Measurements from ENCODE around the gene TMEM150B.

TMEM150B gene

DNA sequence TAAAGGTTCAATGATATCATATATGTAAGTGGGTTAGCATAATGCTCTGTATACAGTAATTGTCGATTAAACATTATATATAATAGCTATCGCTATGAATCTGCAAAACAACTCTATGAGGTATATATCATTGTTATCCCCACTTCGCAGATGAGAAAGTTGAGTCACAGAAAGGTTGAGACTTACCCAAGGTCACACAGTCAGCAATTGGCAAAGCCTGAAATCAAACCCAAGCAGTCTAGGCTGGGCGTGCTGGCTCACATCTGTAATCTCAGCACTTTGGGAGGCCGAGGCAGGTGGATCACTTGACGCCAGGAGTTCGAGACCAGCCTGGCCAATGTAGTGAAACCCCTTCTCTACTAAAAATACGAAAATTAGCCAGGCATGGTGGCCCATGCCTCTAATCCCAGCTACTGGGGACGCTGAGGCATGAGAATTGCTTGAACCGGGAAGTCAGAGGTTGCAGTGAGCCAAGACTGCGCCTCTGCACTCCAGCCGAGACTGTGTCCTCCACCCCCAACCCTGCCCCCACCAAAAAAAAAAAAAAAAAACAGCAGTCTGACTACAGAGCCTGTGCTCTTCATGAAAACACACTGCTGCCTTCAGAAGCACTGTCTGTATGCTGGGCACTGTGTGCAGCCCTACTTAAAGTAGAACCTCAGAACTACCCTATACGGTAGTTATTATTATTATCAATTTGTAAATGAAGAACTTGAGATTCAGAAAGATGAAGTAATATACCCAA, 46.6 kb downstream of the TMEM150B start:
- no peak for DNase-seq (ENCODE audit: low spot score)

DNA sequence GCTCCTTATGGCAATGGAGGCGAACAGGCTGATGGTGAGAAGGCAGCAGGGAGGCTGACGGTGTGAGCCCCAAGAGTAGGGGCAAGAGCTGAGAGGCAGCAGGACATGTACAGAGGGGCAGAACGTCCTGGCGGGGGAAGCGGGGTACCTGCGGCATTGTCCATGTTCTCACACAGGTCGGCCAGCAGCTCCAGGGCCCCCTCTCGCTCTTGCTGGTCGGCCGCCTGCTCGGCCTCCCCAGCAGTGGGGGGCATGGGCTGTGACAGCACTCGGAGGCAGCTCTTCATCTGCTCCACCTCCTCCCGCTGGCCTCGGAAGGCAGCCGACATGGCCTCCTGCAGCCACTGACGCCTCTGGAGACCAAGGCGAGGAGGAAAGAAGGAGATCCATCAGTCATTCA, 47.6 kb downstream of the TMEM150B start:
- no peak for DNase-seq (ENCODE audit: low spot score)

DNA sequence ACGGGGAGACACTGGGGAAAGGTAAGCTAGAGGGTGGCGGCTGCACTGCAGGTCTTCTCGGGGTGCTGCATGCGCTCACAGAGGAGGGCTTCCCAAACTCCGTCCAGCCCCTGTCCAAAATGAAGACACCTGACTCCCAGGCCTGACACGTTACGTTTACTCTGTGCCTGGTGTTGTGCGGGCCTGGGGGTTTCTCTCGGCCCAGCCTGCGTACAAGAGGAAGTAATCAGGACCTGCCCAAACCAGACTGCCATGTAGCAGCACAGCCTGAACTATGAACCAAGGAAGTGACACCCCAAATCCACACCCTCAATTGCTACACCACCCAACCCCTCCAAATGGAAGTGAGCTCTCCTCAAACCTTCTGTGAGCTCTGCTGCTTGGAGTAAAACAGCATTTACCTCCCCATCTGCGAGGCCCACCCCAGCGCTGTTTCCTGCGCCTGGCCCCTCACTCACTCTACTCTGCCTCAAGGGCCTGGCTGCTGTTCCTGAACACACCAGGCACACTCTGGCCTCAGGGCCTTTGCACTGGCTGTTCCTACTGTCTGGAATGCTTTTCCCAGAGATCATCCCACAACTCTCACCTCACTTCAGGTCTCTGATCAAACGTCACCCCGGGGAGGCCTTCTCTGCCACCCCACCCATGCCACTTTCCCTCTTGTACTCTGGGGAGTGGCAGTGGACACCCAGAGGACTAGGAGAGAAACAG, 48.3 kb downstream of the TMEM150B start:
- DNase-seq (ENCODE audit: low spot score): no peak

DNA sequence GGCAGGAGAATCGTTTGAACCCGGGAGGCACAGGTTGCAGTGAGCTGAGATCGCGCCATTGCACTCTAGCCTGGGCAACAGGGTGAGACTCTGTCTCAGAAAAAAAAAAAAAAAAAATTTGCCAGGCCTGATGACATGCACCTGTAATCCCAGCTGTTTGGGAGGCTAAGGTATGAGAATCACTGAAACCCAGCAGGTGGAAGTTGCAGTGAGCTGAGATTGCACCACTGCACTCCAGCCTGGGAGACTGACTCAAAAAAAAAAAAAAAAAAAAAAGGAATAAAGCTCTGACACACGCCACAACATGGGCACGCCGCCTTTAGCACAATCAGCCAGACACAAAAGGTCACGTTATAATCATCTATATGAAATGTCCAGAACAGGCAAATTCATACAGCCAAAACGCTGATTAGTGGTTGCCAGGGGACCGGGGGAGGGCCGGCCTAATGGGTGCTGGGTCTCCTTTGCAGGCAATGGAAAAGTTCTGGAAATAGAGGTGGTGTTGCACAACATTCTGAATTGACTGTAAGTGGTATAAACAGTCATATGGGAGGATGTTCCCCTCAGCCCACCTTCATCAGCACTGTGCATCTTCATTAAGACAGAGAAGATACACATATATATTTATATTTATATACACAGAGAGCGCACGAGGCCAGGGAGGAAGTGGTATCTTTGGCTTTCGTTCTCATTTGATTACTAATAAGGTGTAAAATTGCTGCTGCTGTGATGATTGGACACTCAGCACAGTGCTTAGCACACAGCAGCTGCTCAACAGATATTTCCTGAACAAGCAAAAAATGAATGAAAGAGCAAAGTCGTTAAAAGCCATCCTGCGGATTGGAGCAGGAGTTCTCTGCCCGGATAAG, 49.1 kb downstream of the TMEM150B start:
- no peak for DNase-seq (ENCODE audit: low spot score)

DNA sequence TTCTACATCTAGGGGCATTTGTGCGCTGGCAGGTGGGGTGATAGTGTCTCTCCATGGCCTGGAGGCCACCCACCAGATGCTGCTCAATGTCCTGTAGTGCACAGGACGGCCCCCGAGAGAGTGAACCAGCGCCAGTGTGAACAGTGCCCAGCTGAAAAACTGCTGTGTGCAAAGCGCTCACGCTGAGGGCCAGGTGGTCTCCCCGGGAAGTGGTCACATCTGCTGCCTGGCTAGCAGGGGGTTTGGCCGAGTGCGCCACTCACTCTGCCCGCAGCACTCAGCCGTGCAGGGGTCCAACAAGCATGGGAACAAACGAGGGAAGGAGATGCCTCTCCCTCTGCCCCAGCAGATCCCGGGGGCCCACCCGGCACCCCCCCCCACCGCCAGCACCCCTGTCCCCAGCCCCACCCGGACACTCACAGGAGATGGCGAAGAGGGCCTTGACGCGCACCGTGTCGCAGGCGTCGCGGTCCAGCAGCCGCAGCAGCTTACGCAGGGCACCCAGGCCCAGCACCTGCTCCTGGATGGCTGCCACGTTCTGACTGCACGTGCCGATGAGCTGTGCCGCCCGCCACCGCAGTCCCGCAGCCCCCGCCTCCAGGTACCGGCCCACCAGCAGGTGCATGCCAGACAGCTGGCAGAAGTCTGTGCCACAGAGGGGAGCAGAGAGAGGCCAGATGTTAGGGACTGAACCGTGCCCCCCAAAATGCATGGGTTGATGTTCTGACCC, 51.0 kb downstream of the TMEM150B start:
- DNase-seq (ENCODE audit: low spot score): no peak

DNA sequence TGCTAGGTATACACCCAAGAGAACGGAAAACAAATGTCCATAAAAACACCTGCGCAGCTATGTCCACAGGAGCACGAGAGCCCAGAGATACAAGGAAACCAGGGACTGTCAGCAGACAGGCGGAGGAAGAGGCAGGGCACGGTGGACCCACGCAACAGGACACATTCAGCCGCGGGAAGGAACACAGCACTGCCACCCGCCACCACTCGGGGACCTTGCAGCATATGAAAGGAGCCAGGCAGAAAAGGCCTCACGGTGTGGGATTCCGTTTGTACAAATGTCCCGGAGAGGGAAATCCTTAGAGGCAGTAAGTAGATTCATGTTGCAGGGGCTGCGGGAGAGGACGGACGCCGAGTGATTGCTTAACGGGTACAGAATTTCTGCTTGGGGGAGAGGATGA, 53.0 kb downstream of the TMEM150B start:
- no peak for DNase-seq (ENCODE audit: low spot score)

DNA sequence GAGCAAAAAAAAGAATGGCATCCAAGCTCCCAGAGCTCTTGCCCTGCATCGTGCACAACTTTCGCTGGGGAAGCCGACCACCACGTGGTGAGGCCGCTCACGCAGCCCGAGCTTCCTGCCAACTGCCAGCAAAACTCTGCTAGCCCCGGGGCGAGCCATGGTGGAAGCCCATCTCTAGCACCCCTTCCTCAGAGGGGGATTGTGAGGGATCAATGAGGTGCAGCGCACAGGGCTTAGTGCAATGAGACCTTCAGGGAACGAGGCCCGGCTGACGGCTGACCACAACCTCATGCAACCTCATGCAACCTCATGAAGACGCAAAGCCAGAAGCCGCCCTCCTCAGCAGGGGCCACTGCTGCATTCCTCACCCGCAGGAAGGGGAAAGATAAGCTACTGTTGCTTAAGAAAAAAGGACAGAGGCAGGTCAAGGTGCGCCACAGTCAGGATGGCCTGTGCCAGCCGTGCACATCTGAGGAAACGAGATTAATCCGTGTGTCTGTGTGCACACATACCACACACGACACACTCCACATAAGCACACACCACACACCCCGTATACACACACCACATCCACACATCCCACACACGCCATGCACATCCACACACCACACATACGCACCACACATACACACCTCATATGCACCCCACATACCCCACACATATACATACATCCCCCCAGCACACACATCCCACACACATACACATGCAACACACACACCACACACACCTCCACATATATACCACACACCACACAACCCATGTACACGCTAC, 54.8 kb downstream of the TMEM150B start:
- DNase-seq (ENCODE audit: low spot score): no peak

DNA sequence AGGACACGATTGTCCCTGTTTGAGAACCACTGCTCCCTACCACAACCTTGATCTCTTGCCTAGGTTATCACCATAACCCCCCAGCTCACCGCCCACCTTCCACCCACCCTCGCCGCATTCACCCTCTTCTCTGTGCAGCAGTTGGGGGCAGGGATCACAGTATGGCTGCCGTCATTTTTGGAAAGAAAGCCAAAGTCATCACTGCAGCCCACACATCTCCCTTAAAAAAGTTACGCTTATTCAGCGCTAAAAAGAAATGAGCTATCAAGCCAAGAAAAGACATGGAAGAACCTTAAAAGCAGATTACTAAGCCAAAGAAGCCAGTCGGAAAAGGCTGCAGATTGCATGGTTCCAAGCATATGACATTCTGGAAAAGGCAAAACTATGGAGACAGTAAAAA, 55.8 kb downstream of the TMEM150B start:
- no peak for DNase-seq (ENCODE audit: low spot score)

DNA sequence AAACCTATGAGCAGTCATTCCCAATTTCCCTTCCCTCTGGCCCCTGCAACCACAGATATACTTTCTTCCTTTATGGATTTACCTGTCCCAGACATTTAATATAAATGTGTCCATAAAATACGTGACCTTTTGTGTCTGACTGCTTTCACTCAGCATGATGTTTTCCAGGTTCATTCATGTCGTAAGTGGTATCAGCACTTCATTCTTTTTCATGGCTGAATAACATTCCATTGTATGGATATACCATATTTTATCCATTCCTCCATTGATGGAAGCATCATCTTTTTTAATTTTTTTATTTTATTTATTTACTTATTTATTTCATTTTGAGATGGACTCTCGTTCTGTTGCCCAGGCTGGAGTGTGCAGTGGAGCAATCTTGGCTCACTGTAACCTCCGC, 58.3 kb downstream of the TMEM150B start:
- no peak for DNase-seq (ENCODE audit: low spot score)

DNA sequence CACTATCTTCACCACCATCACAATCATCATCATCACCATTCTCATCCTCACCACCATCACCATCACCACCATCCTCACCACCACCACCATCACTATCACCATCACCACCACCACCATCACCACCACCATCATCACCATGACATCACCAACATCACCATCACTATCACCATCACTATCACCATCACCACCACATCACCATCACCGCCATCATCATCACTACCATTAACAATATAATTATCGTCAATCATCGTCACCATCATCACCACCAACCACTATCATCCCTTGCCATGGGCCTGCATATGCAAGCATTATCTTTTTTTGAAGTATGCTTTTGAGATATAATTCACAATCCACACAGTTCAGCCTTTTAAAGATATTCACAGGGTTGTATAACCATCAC, 58.7 kb downstream of the TMEM150B start:
- no peak for DNase-seq (ENCODE audit: low spot score)

DNA sequence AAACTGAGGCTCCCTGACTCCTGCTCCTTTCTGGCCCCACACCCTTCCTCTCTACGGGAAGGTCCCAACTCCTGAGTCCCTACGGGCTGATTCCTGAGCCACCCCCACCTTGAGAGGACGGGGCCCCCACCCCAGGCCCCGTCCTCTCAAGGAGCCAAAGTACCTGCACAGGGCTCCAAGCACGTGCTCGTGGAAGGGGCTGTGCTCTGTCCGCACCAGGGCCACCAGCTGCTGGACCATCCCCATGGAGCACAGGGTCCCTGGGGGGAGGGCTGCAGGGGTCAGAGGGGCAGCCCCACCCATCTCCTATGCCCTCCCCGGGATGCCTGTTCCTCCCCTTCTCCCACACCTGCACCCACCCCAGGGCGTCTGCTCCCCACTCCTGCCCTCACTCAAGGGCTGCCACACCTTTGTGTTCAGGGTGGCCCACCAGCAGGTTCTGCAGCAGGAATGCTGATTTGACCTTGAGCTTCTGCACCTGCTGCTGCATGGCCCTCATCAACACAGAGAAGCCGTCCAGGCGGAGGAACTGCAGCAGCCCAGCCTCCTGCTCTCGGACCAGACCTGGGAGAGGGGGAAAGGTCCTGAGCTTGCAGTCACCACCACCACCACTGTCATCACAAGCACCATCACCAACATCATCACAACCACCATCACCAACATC, 59.3 kb downstream of the TMEM150B start:
- DNase-seq (ENCODE audit: low spot score): no peak

DNA sequence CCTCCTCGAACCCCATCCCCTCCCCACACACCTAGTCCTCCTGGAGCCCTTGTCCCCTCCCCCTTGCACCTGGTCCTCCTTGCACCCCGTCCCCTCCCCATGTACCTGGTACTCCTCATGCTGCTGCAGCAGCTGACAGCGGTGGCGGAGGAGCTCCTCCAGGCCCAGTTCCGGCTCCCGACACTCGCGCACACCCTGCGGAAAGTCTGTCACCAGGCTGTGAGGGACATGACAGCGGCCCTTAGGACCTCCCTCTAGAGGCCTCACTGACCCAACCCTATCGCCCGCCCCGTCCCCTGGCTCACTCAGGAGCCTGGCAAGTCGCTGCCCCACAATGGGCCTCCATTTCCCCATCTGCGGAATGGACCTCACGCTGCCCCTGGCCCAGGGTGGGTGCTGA, 60.0 kb downstream of the TMEM150B start:
- no peak for DNase-seq (ENCODE audit: low spot score)

DNA sequence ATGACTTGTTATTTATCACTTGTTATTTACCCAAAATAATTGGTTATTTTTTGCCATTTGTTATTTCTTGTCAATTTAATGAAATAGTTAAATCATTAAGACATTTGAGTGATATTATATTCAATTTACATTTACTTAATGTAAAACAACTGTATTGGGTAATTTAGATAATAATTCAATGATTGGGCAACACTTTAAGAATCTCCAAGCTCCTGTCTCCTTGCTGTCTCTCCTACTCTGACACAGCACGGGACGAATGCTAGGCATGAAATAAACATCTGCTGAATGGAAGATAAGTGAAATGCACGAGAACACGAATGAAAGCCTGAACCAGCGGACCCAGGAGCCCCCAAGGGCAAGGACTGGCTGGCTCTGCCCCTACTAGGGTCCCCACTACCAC, 60.6 kb downstream of the TMEM150B start:
- no peak for DNase-seq (ENCODE audit: low spot score)

Data from CD4-positive, alpha-beta T cell treated with Interleukin-6 at 100 ng/mL for 8 hours (primary cell).